PC-9 (cell line): Measurements from ENCODE around the gene CAPN1. TPM values are rescaled to one million over a fixed set of nuclear protein-coding genes. Genes with fewer than 3 reads are reported as not detected.

Experiments used
- BruUV-seq: library from RNA; stranded (reverse); fragments of 400-500 nt; replicated peaks from 2 replicates; lab custom pipeline; 2021; lab: Mats Ljungman, UMichigan
- CTCF ChIA-PET: fragments of 300-600 bp; sonication (Branson Sonifier 250); formaldehyde crosslinking; loops from one replicate; lab custom pipeline; 2022; ENCODE audit warnings: antibody characterized with exemption; lab: Charles Lee
- POLR2A ChIA-PET: fragments of 300-600 bp; sonication (Branson Sonifier 250); formaldehyde crosslinking; loops from one replicate; lab custom pipeline; 2022; ENCODE audit warnings: antibody characterized with exemption; ENCODE audit not compliant: unreplicated experiment; lab: Charles Lee
- DNase-seq, 2 experiments: peaks; one replicate each; pipeline versions ENCODE4 v3.0.0 to v3.0.0-alpha.2; 2015 to 2022; ENCODE audit warnings: mixed read lengths in 1 of 2
- H2AFZ ChIP-seq: fragments of 200-600 bp; sonication (generic); 2 replicates; pipeline ENCODE4 v1.8.1; 2017; ENCODE audit warnings: antibody characterized with exemption
- H3F3A ChIP-seq: fragments of 200-600 bp; sonication (generic); 2 replicates; pipeline ENCODE4 v1.8.1; 2017; ENCODE audit warnings: antibody characterized with exemption, mild to moderate bottlenecking, low read depth; ENCODE audit not compliant: insufficient read depth
- H3K27ac ChIP-seq: fragments of 200-600 bp; sonication (generic); 2 replicates; pipeline ENCODE4 v1.6.1; 2016; ENCODE audit warnings: mixed run types
- H3K27me3 ChIP-seq: fragments of 200-600 bp; sonication (generic); 2 replicates; pipeline ENCODE4 v1.6.1; 2016; ENCODE audit warnings: low read depth, mixed run types; ENCODE audit not compliant: insufficient read depth
- H3K36me3 ChIP-seq: fragments of 200-600 bp; sonication (generic); 2 replicates; pipeline ENCODE4 v1.6.1; 2016; ENCODE audit warnings: low read depth, mixed run types
- H3K4me1 ChIP-seq: fragments of 200-600 bp; sonication (generic); replicated peaks from 2 replicates; pipeline ENCODE4 v1.6.1; 2016; ENCODE audit warnings: mixed run types; ENCODE audit not compliant: insufficient read depth
- H3K4me2 ChIP-seq: fragments of 200-600 bp; sonication (generic); 2 replicates; pipeline ENCODE4 v1.6.1; 2017; ENCODE audit warnings: mixed run types
- H3K4me3 ChIP-seq: fragments of 200-600 bp; sonication (generic); 2 replicates; pipeline ENCODE4 v1.6.1; 2016; ENCODE audit warnings: mixed run types
- H3K79me2 ChIP-seq: fragments of 200-600 bp; sonication (generic); 2 replicates; pipeline ENCODE4 v1.6.1; 2017; ENCODE audit warnings: low read depth, mixed run types
- H3K9me2 ChIP-seq: fragments of 200-600 bp; sonication (generic); 2 replicates; pipeline ENCODE4 v1.8.1; 2017; ENCODE audit warnings: mild to moderate bottlenecking; ENCODE audit not compliant: insufficient read depth
- H3K9me3 ChIP-seq: fragments of 200-600 bp; sonication (generic); 2 replicates; pipeline ENCODE4 v1.8.1; 2016; ENCODE audit warnings: low read depth; ENCODE audit not compliant: insufficient read depth
- H4K20me1 ChIP-seq: fragments of 200-600 bp; sonication (generic); 2 replicates; pipeline ENCODE4 v1.8.1; 2017; ENCODE audit not compliant: insufficient read depth
- CTCF ChIP-seq: fragments of 200-600 bp; sonication (generic); conservative IDR thresholded peaks from 2 replicates; pipeline ENCODE4 v1.6.1; 2017; ENCODE audit warnings: mixed run types, antibody characterized with exemption, mild to moderate bottlenecking, moderate library complexity
- EZH2 ChIP-seq: fragments of 200-600 bp; sonication (generic); IDR thresholded peaks from 2 replicates; pipeline ENCODE4 v1.8.0; 2017; ENCODE audit warnings: antibody characterized with exemption, low read depth
- intact Hi-C: fragments of 100-400 bp; cut with micrococcal nuclease; formaldehyde crosslinking; loops from one replicate; pipeline ENCODE4 v1.10.0; 2022; ENCODE audit not compliant: unreplicated experiment
- total RNA-seq: library from RNA; stranded (reverse); gene quantifications from 2 replicates; pipeline ENCODE4 v1.2.3, GENCODE V29; 2021

CAPN1 gene
- total RNA-seq, 1 experiment from 2014 or later, result 559 TPM

GRCh38 chr11:65166893-65167292 lies 14.8 kb upstream of the CAPN1 start:
- intact Hi-C loops, result no loop called here
- H3K9me3 ChIP-seq, result no peaks in the 10 kb centered on the region
- H3F3A ChIP-seq, result peaks cover 23% of the 10 kb centered on the region; the same call in 1 of the 2 replicates
- H3K27ac ChIP-seq, result no peak overlapping the region
- no peaks in the 10 kb centered on the region for H3K36me3 ChIP-seq
- no TSS peak for BruUV-seq
- H3K79me2 ChIP-seq, result no peaks in the 10 kb centered on the region
- DNase-seq, result no peak
- H3K9me2 ChIP-seq, result no peaks in the 10 kb centered on the region
- H3K4me2 ChIP-seq, result no peak overlapping the region
- ChIA-PET CTCF (interaction anchor here (0.6 kb wide), 1 partner anchor 26 kb away, joined by 5 read pairs; no protein-coding TSS in a partner anchor), POLR2A (no interaction called here)
- H4K20me1 ChIP-seq, result no peaks in the 10 kb centered on the region
- no peak overlapping the region for H3K4me3 ChIP-seq
- H3K4me1 ChIP-seq, result no peaks in the 10 kb centered on the region
- no peaks in the 10 kb centered on the region for H3K27me3 ChIP-seq
- no peak overlapping the region for H2AFZ ChIP-seq
- TF ChIP-seq EZH2 (no peak), CTCF (no peak)

GRCh38 chr11:65167656-65168055 lies 14.1 kb upstream of the CAPN1 start:
- Histone ChIP-seq H3F3A (peaks cover 23% of the 10 kb centered on the region; the same call in 1 of the 2 replicates), H3K9me2 (no peaks in the 10 kb centered on the region), H3K9me3 (no peaks in the 10 kb centered on the region), H3K36me3 (no peaks in the 10 kb centered on the region), H3K4me1 (no peaks in the 10 kb centered on the region), H3K79me2 (no peaks in the 10 kb centered on the region), H3K27me3 (no peaks in the 10 kb centered on the region), H3K27ac (no peak overlapping the region), H2AFZ (no peak overlapping the region), H4K20me1 (no peaks in the 10 kb centered on the region), H3K4me2 (no peak overlapping the region), H3K4me3 (no peak overlapping the region)
- ChIA-PET CTCF (interaction anchor here (0.6 kb wide), 1 partner anchor 25 kb away, joined by 5 read pairs; no protein-coding TSS in a partner anchor), POLR2A (interaction anchor here (0.7 kb wide), 1 partner anchor 17 kb away, joined by 10 read pairs; no protein-coding TSS in a partner anchor)
- TF ChIP-seq EZH2 (no peak), CTCF (no peak)
- no peak for DNase-seq
- intact Hi-C loops, result no loop called here
- no TSS peak for BruUV-seq

- TF ChIP-seq CTCF, result no peak
- no peak for TF ChIP-seq EZH2
- H3K4me1 ChIP-seq, result no peaks in the 10 kb centered on the region; the same call in 1 of the 2 replicates
- intact Hi-C loops, result no loop called here
- H3K27ac ChIP-seq, result no peak overlapping the region
- H3K9me3 ChIP-seq, result no peaks in the 10 kb centered on the region
- H3K9me2 ChIP-seq, result no peaks in the 10 kb centered on the region
- CTCF ChIA-PET, result interaction anchor here (0.6 kb wide), 1 partner anchor 304 kb away, joined by 9 read pairs; no protein-coding TSS in a partner anchor
- H3K4me3 ChIP-seq, result no peak overlapping the region
- H4K20me1 ChIP-seq, result no peaks in the 10 kb centered on the region
- H3K4me2 ChIP-seq, result no peak overlapping the region
- no peaks in the 10 kb centered on the region for H3K27me3 ChIP-seq
- no peaks in the 10 kb centered on the region for H3K36me3 ChIP-seq
- no peaks in the 10 kb centered on the region for H3K79me2 ChIP-seq
- POLR2A ChIA-PET, result interaction anchor here (0.7 kb wide), 1 partner anchor 171 kb away, joined by 15 read pairs; no protein-coding TSS in a partner anchor
- BruUV-seq, result no TSS peak
- H2AFZ ChIP-seq, result no peak overlapping the region
- H3F3A ChIP-seq, result peaks cover 22% of the 10 kb centered on the region; the same call in 1 of the 2 replicates
- DNase-seq, result no peak
Observed at GRCh38 chr11:65169164-65169641, 12.5 kb upstream of the CAPN1 start.
